Astrocyte (in vitro differentiated cells and primary cell): ENCODE measurements around the gene LTBP3. TPM values are rescaled to one million over a fixed set of nuclear protein-coding genes. Genes with fewer than 3 reads are reported as not detected.

ENCODE experiments used
- DNase-seq: peaks from one replicate; pipeline ENCODE4 v3.0.0-alpha.2; 2010; ENCODE audit warnings: low read depth
- FAIRE-seq: peaks from 2 replicates; lab custom pipeline; 2011; peaks lifted over from hg19 to GRCh38; lab: Jason Lieb, UNC
- H2AFZ ChIP-seq: 2 replicates; pipeline ENCODE4 v1.6.0; 2012; ENCODE audit warnings: low read depth, low read length, inconsistent platforms
- H3K27ac ChIP-seq: 2 replicates; pipeline ENCODE4 v1.5.1; 2011; ENCODE audit warnings: low read depth, low read length, inconsistent platforms
- H3K27me3 ChIP-seq: 2 replicates; pipeline ENCODE4 v1.6.0; 2011; ENCODE audit warnings: low read length, inconsistent platforms; ENCODE audit not compliant: insufficient read depth
- H3K36me3 ChIP-seq: 2 replicates; pipeline ENCODE4 v1.5.1; 2011; ENCODE audit warnings: low read length, inconsistent platforms; ENCODE audit not compliant: insufficient read depth
- H3K4me1 ChIP-seq: 2 replicates; pipeline ENCODE4 v1.5.1; 2011; ENCODE audit warnings: low read length, inconsistent platforms; ENCODE audit not compliant: insufficient read depth
- H3K4me2 ChIP-seq: 2 replicates; pipeline ENCODE4 v1.6.0; 2012; ENCODE audit warnings: low read length, inconsistent platforms
- H3K4me3 ChIP-seq: 2 replicates; pipeline ENCODE4 v1.5.1; 2011; ENCODE audit warnings: low read depth, mild to moderate bottlenecking, low read length, inconsistent platforms; ENCODE audit not compliant: insufficient read depth
- H3K79me2 ChIP-seq: 2 replicates; pipeline ENCODE4 v1.6.0; 2012; ENCODE audit warnings: mild to moderate bottlenecking, low read length, inconsistent platforms; ENCODE audit not compliant: insufficient read depth
- H3K9ac ChIP-seq: 2 replicates; pipeline ENCODE4 v1.6.0; 2012; ENCODE audit warnings: mild to moderate bottlenecking, low read length, inconsistent platforms
- H3K9me3 ChIP-seq: 2 replicates; pipeline ENCODE4 v1.5.1; 2012; ENCODE audit warnings: low read depth, mild to moderate bottlenecking, low read length, inconsistent platforms; ENCODE audit not compliant: insufficient read depth
- H4K20me1 ChIP-seq: 2 replicates; pipeline ENCODE4 v1.6.0; 2012; ENCODE audit warnings: low read length, inconsistent platforms; ENCODE audit not compliant: insufficient read depth
- H3K27ac Mint-ChIP-seq: one replicate; pipeline ENCODE4 v1.8.0; 2021; ENCODE audit warnings: mild to moderate bottlenecking, mixed read lengths; ENCODE audit not compliant: unreplicated experiment
- H3K27me3 Mint-ChIP-seq: one replicate; pipeline ENCODE4 v1.8.0; 2021; ENCODE audit warnings: low read depth, mixed read lengths; ENCODE audit not compliant: unreplicated experiment
- H3K36me3 Mint-ChIP-seq: one replicate; pipeline ENCODE4 v1.8.0; 2021; ENCODE audit warnings: low read depth, mixed read lengths; ENCODE audit not compliant: unreplicated experiment
- H3K4me1 Mint-ChIP-seq: one replicate; pipeline ENCODE4 v1.8.0; 2021; ENCODE audit warnings: low read depth, mixed read lengths; ENCODE audit not compliant: unreplicated experiment
- H3K4me3 Mint-ChIP-seq: one replicate; pipeline ENCODE4 v1.8.0; 2021; ENCODE audit warnings: mild to moderate bottlenecking, moderate library complexity, mixed read lengths; ENCODE audit not compliant: unreplicated experiment
- H3K9me3 Mint-ChIP-seq: one replicate; pipeline ENCODE4 v1.8.0; 2021; ENCODE audit warnings: mild to moderate bottlenecking, mixed read lengths; ENCODE audit not compliant: unreplicated experiment
- CTCF ChIP-seq: IDR thresholded peaks from 2 replicates; pipeline ENCODE4 v1.5.1; 2011; ENCODE audit warnings: low read depth, mild to moderate bottlenecking, inconsistent platforms, low read length, moderate library complexity; ENCODE audit not compliant: insufficient read depth
- EZH2 ChIP-seq: IDR thresholded peaks from 2 replicates; pipeline ENCODE4 v1.6.1; 2012; ENCODE audit warnings: mild to moderate bottlenecking, low read length, inconsistent platforms; ENCODE audit not compliant: insufficient read depth
- total RNA-seq: library from RNA; stranded (reverse); gene quantifications from 2 replicates; pipeline ENCODE4 v1.2.1, GENCODE V29; 2021

Gene LTBP3
- total RNA-seq, 1 donor from 2014 or later = 33.2 TPM

- peaks cover 83% of the 10 kb centered on the region for H4K20me1 ChIP-seq
- Mint-ChIP-seq H3K27me3 (no peaks in the 10 kb centered on the region), H3K36me3 (peaks cover 28% of the 10 kb centered on the region), H3K4me1 (no peaks in the 10 kb centered on the region), H3K4me3 (no peak overlapping the region), H3K27ac (peak overlapping the region; percentile 93), H3K9me3 (peaks cover 2% of the 10 kb centered on the region)
- peak overlapping the region; percentile 84 for H3K4me2 ChIP-seq
- FAIRE-seq = no peak
- H3K4me3 ChIP-seq = peak overlapping the region; percentile 100
- peaks cover 62% of the 10 kb centered on the region for H3K36me3 ChIP-seq
- no peak overlapping the region for H2AFZ ChIP-seq
- TF ChIP-seq EZH2 (no peak), CTCF (no peak)
- peak overlapping the region; percentile 100 for H3K9ac ChIP-seq
- no peaks in the 10 kb centered on the region for H3K9me3 ChIP-seq
- no peaks in the 10 kb centered on the region for H3K4me1 ChIP-seq
- H3K27ac ChIP-seq = peak overlapping the region; percentile 96
- H3K27me3 ChIP-seq = no peaks in the 10 kb centered on the region
- H3K79me2 ChIP-seq = peaks cover 80% of the 10 kb centered on the region
- DNase-seq = peak; percentile 36
These were observed 54.0 kb downstream of the LTBP3 start for GRCh38 chr11:65503949-65504673.

GRCh38 chr11:65503368-65503948, 54.7 kb downstream of the LTBP3 start:
- Histone ChIP-seq H3K27me3 (no peaks in the 10 kb centered on the region), H3K4me2 (peak overlapping the region; percentile 84), H2AFZ (no peak overlapping the region), H3K79me2 (peaks cover 87% of the 10 kb centered on the region), H3K27ac (peak overlapping the region; percentile 96), H3K36me3 (peaks cover 62% of the 10 kb centered on the region), H3K4me3 (peak overlapping the region; percentile 100), H4K20me1 (peaks cover 83% of the 10 kb centered on the region), H3K4me1 (peaks cover 3% of the 10 kb centered on the region), H3K9ac (peak overlapping the region; percentile 100), H3K9me3 (no peaks in the 10 kb centered on the region)
- DNase-seq (no peak), FAIRE-seq (no peak)
- peaks cover 28% of the 10 kb centered on the region for H3K36me3 Mint-ChIP-seq
- TF ChIP-seq CTCF (no peak), EZH2 (no peak)
- H3K4me1 Mint-ChIP-seq = peaks cover 4% of the 10 kb centered on the region
- no peaks in the 10 kb centered on the region for H3K27me3 Mint-ChIP-seq
- peak overlapping the region; percentile 93 for H3K27ac Mint-ChIP-seq
- peaks cover 2% of the 10 kb centered on the region for H3K9me3 Mint-ChIP-seq
- H3K4me3 Mint-ChIP-seq = no peak overlapping the region
